NCI-H1092 treated with DMSO at 0.1 percent for 48 hours (cell line): Measurements from ENCODE around the gene EIF2B1.
"Not testable (repeated sequence)": the region's sequence is repeated elsewhere in the genome, so short reads cannot be mapped to it uniquely, and the experiment has no call there.

Source experiments
- DNase-seq: peaks from one replicate; lab custom pipeline; 2025; lab: John Stamatoyannopoulos, UW

The EIF2B1 gene

GRCh38 chr12:123617580-123617979 is 15.9 kb downstream of the EIF2B1 start:
- no peak for DNase-seq

- no peak for DNase-seq
Measured at GRCh38 chr12:123617144-123617543, 16.3 kb downstream of the EIF2B1 start.

- no peak for DNase-seq
Measured at GRCh38 chr12:123614531-123614930, 19.0 kb downstream of the EIF2B1 start.

- no peak for DNase-seq
Measured at GRCh38 chr12:123614110-123614509, 19.4 kb downstream of the EIF2B1 start.

- DNase-seq, result no peak
Measured at GRCh38 chr12:123608182-123608581, 25.3 kb downstream of the EIF2B1 start.

- no peak for DNase-seq
Measured at GRCh38 chr12:123607756-123608155, 25.7 kb downstream of the EIF2B1 start.

- not testable (repeated sequence) for DNase-seq
Measured at GRCh38 chr12:123603495-123603894, 30.0 kb downstream of the EIF2B1 start.

- DNase-seq, result no peak
Measured at GRCh38 chr12:123602651-123603195, 30.8 kb downstream of the EIF2B1 start.

GRCh38 chr12:123601602-123602489 is 31.6 kb downstream of the EIF2B1 start, which contains the start of gene DDX55:
DDX55 (plus strand) TSS chr12:123602099; CDS start chr12:123602149, 50 bp downstream.
- DNase-seq, result peak; percentile 62

- DNase-seq, result no peak
Measured at GRCh38 chr12:123599721-123600120, 33.8 kb downstream of the EIF2B1 start.

- no peak for DNase-seq
Measured at GRCh38 chr12:123599310-123599709, 34.2 kb downstream of the EIF2B1 start.

- no peak for DNase-seq
Measured at GRCh38 chr12:123598522-123598921, 35.0 kb downstream of the EIF2B1 start.

GRCh38 chr12:123597100-123597499 is 36.4 kb downstream of the EIF2B1 start:
- DNase-seq, result no peak

GRCh38 chr12:123595729-123596128 is 37.8 kb downstream of the EIF2B1 start:
- no peak for DNase-seq

GRCh38 chr12:123591702-123592481 is 41.6 kb downstream of the EIF2B1 start:
- no peak for DNase-seq

GRCh38 chr12:123580772-123581171 is 52.7 kb downstream of the EIF2B1 start:
- DNase-seq, result no peak

- not testable (repeated sequence) for DNase-seq
Measured at GRCh38 chr12:123578829-123579228, 54.7 kb downstream of the EIF2B1 start.

GRCh38 chr12:123578243-123578642 is 55.2 kb downstream of the EIF2B1 start:
- DNase-seq, result no peak

GRCh38 chr12:123576611-123577010 is 56.9 kb downstream of the EIF2B1 start:
- DNase-seq, result no peak

- no peak for DNase-seq
Measured at GRCh38 chr12:123573870-123574269, 59.6 kb downstream of the EIF2B1 start.

GRCh38 chr12:123572391-123572790 is 61.1 kb downstream of the EIF2B1 start:
- DNase-seq, result no peak

- DNase-seq, result no peak
Measured at GRCh38 chr12:123571343-123571813, 62.1 kb downstream of the EIF2B1 start.
